ENCODE results near the gene NOCT. TPM values are rescaled to one million over a fixed set of nuclear protein-coding genes. Genes with fewer than 3 reads are reported as not detected.
"Not testable (repeated sequence)": the region's sequence is repeated elsewhere in the genome, so short reads cannot be mapped to it uniquely, and the experiment has no call there.

NOCT gene
- total and polyA plus RNA-seq, 2 donors, result 1.4 to 5.9 TPM

GRCh38 chr4:138996090-138996489 is 19.5 kb upstream of the NOCT start:
- 72% methylated on average over 6 of the region's 6 CpGs for WGBS
- no peak for DNase-seq (ENCODE audit: extremely low spot score)
- no peak overlapping the region for H3K4me3 ChIP-seq (ENCODE audit: low read depth, low read length)
- H3K4me1 ChIP-seq (ENCODE audit: insufficient read depth), result no peaks in the 10 kb centered on the region
- no peaks in the 10 kb centered on the region for H3K36me3 ChIP-seq (ENCODE audit: insufficient read depth)
- no peak overlapping the region for H3K27ac ChIP-seq (ENCODE audit: low read depth)

- H3K4me1 ChIP-seq (ENCODE audit: insufficient read depth), result no peaks in the 10 kb centered on the region
- no peak for DNase-seq (ENCODE audit: extremely low spot score)
- no peak overlapping the region for H3K4me3 ChIP-seq (ENCODE audit: low read depth, low read length)
- no peaks in the 10 kb centered on the region for H3K36me3 ChIP-seq (ENCODE audit: insufficient read depth)
- 97% methylated on average over 6 of the region's 6 CpGs for WGBS
- H3K27ac ChIP-seq (ENCODE audit: low read depth), result no peak overlapping the region
These were observed 15.9 kb upstream of the NOCT start for GRCh38 chr4:138999666-139000065.

GRCh38 chr4:139000134-139000533 is 15.4 kb upstream of the NOCT start:
- WGBS, result 96% methylated on average over 5 of the region's 5 CpGs
- not testable (repeated sequence) for H3K4me3 ChIP-seq (ENCODE audit: low read depth, low read length); H3K36me3 ChIP-seq (ENCODE audit: insufficient read depth); DNase-seq (ENCODE audit: extremely low spot score); H3K4me1 ChIP-seq (ENCODE audit: insufficient read depth); H3K27ac ChIP-seq (ENCODE audit: low read depth)

GRCh38 chr4:139001430-139001829 is 14.2 kb upstream of the NOCT start:
- H3K4me1 ChIP-seq (ENCODE audit: insufficient read depth); H3K4me3 ChIP-seq (ENCODE audit: low read depth, low read length); H3K36me3 ChIP-seq (ENCODE audit: insufficient read depth); H3K27ac ChIP-seq (ENCODE audit: low read depth); DNase-seq (ENCODE audit: extremely low spot score): not testable (repeated sequence)
- 88% methylated on average over 7 of the region's 7 CpGs for WGBS

GRCh38 chr4:139003668-139004067 is 11.9 kb upstream of the NOCT start:
- WGBS, result 94% methylated on average over 4 of the region's 4 CpGs
- not testable (repeated sequence) for H3K27ac ChIP-seq (ENCODE audit: low read depth)

GRCh38 chr4:139005774-139006173 is 9.8 kb upstream of the NOCT start:
- Histone ChIP-seq H3K4me1 (ENCODE audit: insufficient read depth) (no peaks in the 10 kb centered on the region), H3K27ac (ENCODE audit: low read depth) (no peak overlapping the region)
- DNase-seq (ENCODE audit: extremely low spot score), result no peak

More at GRCh38 chr4:139003668-139004067, 11.9 kb upstream of the NOCT start:
- DNase-seq (ENCODE audit: extremely low spot score); H3K4me3 ChIP-seq (ENCODE audit: low read depth, low read length); H3K4me1 ChIP-seq (ENCODE audit: insufficient read depth); H3K36me3 ChIP-seq (ENCODE audit: insufficient read depth): not testable (repeated sequence)

GRCh38 chr4:139007640-139008039 is 7.9 kb upstream of the NOCT start:
- no peak for DNase-seq (ENCODE audit: extremely low spot score)
- Histone ChIP-seq H3K36me3 (ENCODE audit: insufficient read depth) (no peaks in the 10 kb centered on the region), H3K4me3 (ENCODE audit: low read depth, low read length) (no peak overlapping the region), H3K4me1 (ENCODE audit: insufficient read depth) (no peaks in the 10 kb centered on the region), H3K27ac (ENCODE audit: low read depth) (no peak overlapping the region)
- 88% methylated on average over 2 of the region's 2 CpGs for WGBS

More at GRCh38 chr4:139005774-139006173, 9.8 kb upstream of the NOCT start:
- Histone ChIP-seq H3K4me3 (ENCODE audit: low read depth, low read length) (no peak overlapping the region), H3K36me3 (ENCODE audit: insufficient read depth) (no peaks in the 10 kb centered on the region)
- WGBS, result 91% methylated on average over 5 of the region's 5 CpGs

GRCh38 chr4:139008278-139008677 is 7.3 kb upstream of the NOCT start:
- H3K4me3 ChIP-seq (ENCODE audit: low read depth, low read length); H3K27ac ChIP-seq (ENCODE audit: low read depth); DNase-seq (ENCODE audit: extremely low spot score); H3K4me1 ChIP-seq (ENCODE audit: insufficient read depth); H3K36me3 ChIP-seq (ENCODE audit: insufficient read depth): not testable (repeated sequence)
- WGBS, result 98% methylated on average over 7 of the region's 7 CpGs

GRCh38 chr4:139009702-139010101 is 5.9 kb upstream of the NOCT start:
- Histone ChIP-seq H3K4me1 (ENCODE audit: insufficient read depth) (no peaks in the 10 kb centered on the region), H3K27ac (ENCODE audit: low read depth) (no peak overlapping the region), H3K36me3 (ENCODE audit: insufficient read depth) (no peaks in the 10 kb centered on the region), H3K4me3 (ENCODE audit: low read depth, low read length) (no peak overlapping the region)
- 55% methylated on average over 1 of the region's 1 CpG for WGBS
- no peak for DNase-seq (ENCODE audit: extremely low spot score)

- Histone ChIP-seq H3K4me3 (ENCODE audit: low read depth, low read length) (no peak overlapping the region), H3K4me1 (ENCODE audit: insufficient read depth) (no peaks in the 10 kb centered on the region), H3K36me3 (ENCODE audit: insufficient read depth) (no peaks in the 10 kb centered on the region), H3K27ac (ENCODE audit: low read depth) (no peak overlapping the region)
- DNase-seq (ENCODE audit: extremely low spot score), result no peak
- 88% methylated on average over 16 of the region's 16 CpGs for WGBS
These were observed 4.2 kb upstream of the NOCT start for GRCh38 chr4:139011225-139011950.

GRCh38 chr4:139014371-139015268 is 961 bp upstream of the NOCT start:
- WGBS, result 12% methylated on average over 9 of the region's 9 CpGs
- H3K4me1 ChIP-seq (ENCODE audit: insufficient read depth), result no peaks in the 10 kb centered on the region
- DNase-seq (ENCODE audit: extremely low spot score), result peak; percentile 25
- H3K4me3 ChIP-seq (ENCODE audit: low read depth, low read length), result peak overlapping the region; percentile 82
- no peaks in the 10 kb centered on the region for H3K36me3 ChIP-seq (ENCODE audit: insufficient read depth)
- peak overlapping the region; percentile 61 for H3K27ac ChIP-seq (ENCODE audit: low read depth)

GRCh38 chr4:139015948-139016471 is 429 bp downstream of the NOCT start:
- Histone ChIP-seq H3K27ac (ENCODE audit: low read depth) (peak overlapping the region; percentile 54), H3K4me1 (ENCODE audit: insufficient read depth) (no peaks in the 10 kb centered on the region), H3K36me3 (ENCODE audit: insufficient read depth) (no peaks in the 10 kb centered on the region), H3K4me3 (ENCODE audit: low read depth, low read length) (peak overlapping the region; percentile 82)
- no peak for DNase-seq (ENCODE audit: extremely low spot score)
- WGBS, result under 1% methylated on average over 55 of the region's 55 CpGs

- H3K36me3 ChIP-seq (ENCODE audit: insufficient read depth), result no peaks in the 10 kb centered on the region
- DNase-seq (ENCODE audit: extremely low spot score), result no peak
- H3K4me1 ChIP-seq (ENCODE audit: insufficient read depth), result no peaks in the 10 kb centered on the region
- no peak overlapping the region for H3K27ac ChIP-seq (ENCODE audit: low read depth)
- WGBS, result 78% methylated on average over 3 of the region's 3 CpGs
- H3K4me3 ChIP-seq (ENCODE audit: low read depth, low read length), result no peak overlapping the region
These were observed 2.3 kb downstream of the NOCT start for GRCh38 chr4:139017861-139018260.

- Histone ChIP-seq H3K27ac (ENCODE audit: low read depth) (no peak overlapping the region), H3K36me3 (ENCODE audit: insufficient read depth) (no peaks in the 10 kb centered on the region), H3K4me1 (ENCODE audit: insufficient read depth) (no peaks in the 10 kb centered on the region), H3K4me3 (ENCODE audit: low read depth, low read length) (no peak overlapping the region)
- DNase-seq (ENCODE audit: extremely low spot score), result no peak
These were observed 2.9 kb downstream of the NOCT start for GRCh38 chr4:139018501-139018900.
